ENCODE data around the gene SLCO2A1. TPM values are rescaled to one million over a fixed set of nuclear protein-coding genes. Genes with fewer than 3 reads are reported as not detected.
A peak's percentile ranks its signal among the peaks of the same experiment; 100 is the strongest.

SLCO2A1 gene
- total and polyA plus RNA-seq, 2 of the 4 experiments (the other 2 are of a cell fraction): under 0.01 to 1.5 TPM

GRCh38 chr3:133940536-133940935, 89.2 kb downstream of the SLCO2A1 start:
- DNase-seq (no peak), ATAC-seq (ENCODE audit: low read depth) (no peak)
- WGBS, 2 experiments (ENCODE audit: extremely low coverage in 2 of 2, insufficient read length in 1 of 2): 100% methylated on average over 3 of the region's 10 CpGs; no CpG with 5 or more reads in 1 of the 2 experiments
- Histone ChIP-seq H3K56ac (ENCODE audit: extremely low read depth, insufficient read depth, low read length) (no peak overlapping the region), H3K27ac (ENCODE audit: insufficient read depth, low read length) (no peak overlapping the region), H3K27me3 (ENCODE audit: control insufficient read depth, insufficient read depth, low read length) (no peaks in the 10 kb centered on the region), H3K23ac (ENCODE audit: low read depth, low read length) (no peak overlapping the region), H4K5ac (ENCODE audit: low read depth, low read length) (no peak overlapping the region), H2BK5ac (ENCODE audit: low read depth, low read length, poor library complexity, severe bottlenecking) (no peak overlapping the region), H2BK15ac (ENCODE audit: low read depth, low read length) (no peak overlapping the region), H2BK20ac (ENCODE audit: low read depth, low read length) (peak overlapping the region; percentile 33; the same call in 1 of the 2 replicates), H4K20me1 (ENCODE audit: insufficient read depth, low read length) (peaks cover 10% of the 10 kb centered on the region), H3K9ac (ENCODE audit: low read depth, low read length) (no peak overlapping the region), H4K8ac (ENCODE audit: low read depth in 2 of 2, low read length in 2 of 2) (no peak overlapping the region), H3K9me3 (ENCODE audit: control insufficient read depth, insufficient read depth, low read length) (no peaks in the 10 kb centered on the region), H3K36me3 (ENCODE audit: control insufficient read depth, insufficient read depth, low read length) (no peaks in the 10 kb centered on the region), H2AK5ac (ENCODE audit: low read depth, low read length) (no peak overlapping the region), H2BK120ac (ENCODE audit: low read depth, low read length) (no peak overlapping the region), H3K4ac (ENCODE audit: low read depth, low read length) (no peak overlapping the region), H4K91ac (ENCODE audit: insufficient read depth, low read depth, low read length) (no peak overlapping the region), H2AK9ac (replicated peaks; ENCODE audit: low read depth, low read length, poor library complexity) (no peak overlapping the region), H3K14ac (replicated peaks; ENCODE audit: low read depth, low read length) (no peak overlapping the region), H3K4me2 (ENCODE audit: low read depth, low read length) (no peak overlapping the region), H3K9me1 (ENCODE audit: insufficient read depth, low read length) (peaks cover 24% of the 10 kb centered on the region), H3K79me1 (ENCODE audit: low read depth in 1 of 2, low read length in 2 of 2) (no peaks in the 10 kb centered on the region; a peak in 1 of 4 replicates), H3K4me1 (ENCODE audit: control insufficient read depth, insufficient read depth, low read length) (peaks cover 22% of the 10 kb centered on the region), H2AFZ (replicated peaks; ENCODE audit: low read length, poor library complexity) (no peak overlapping the region), H3K4me3 (ENCODE audit: insufficient read depth, low read depth, low read length) (no peak overlapping the region), H3K18ac (ENCODE audit: low read depth, low read length) (no peak overlapping the region)
- POLR2A ChIA-PET (ENCODE audit: unreplicated experiment): no interaction called here
- dilution Hi-C loops (cut with HindIII; ENCODE audit: low sequenced_read_pairs, unreplicated experiment): no loop called here
- intact Hi-C loops (cut with micrococcal nuclease): no loop called here
- CTCF ChIA-PET: no interaction called here
- in situ Hi-C loops (cut with MboI; ENCODE audit: low sequenced_read_pairs): loop anchor here (25.0 kb wide), 1 partner anchor 1203 kb away; no protein-coding TSS in a partner anchor
- BruUV-seq (replicated peaks): no TSS peak
- TF ChIP-seq MXI1 (IDR thresholded peaks at IDR 0.05; ENCODE audit: borderline replicate concordance, low read depth, low read length): no peak
- no peak for TF ChIP-seq RAD21 (IDR thresholded peaks at IDR 0.05; ENCODE audit: low read length)
- TF ChIP-seq NFE2L2 (IDR thresholded peaks at IDR 0.05; ENCODE audit: low read depth, low read length): no peak
- no peak for TF ChIP-seq POLR2A (IDR thresholded peaks at IDR 0.05; ENCODE audit: low read depth, low read length)
- no peak for TF ChIP-seq CEBPB (IDR thresholded peaks at IDR 0.05; ENCODE audit: low read depth, low read length)
- TF ChIP-seq, protein P1, sequence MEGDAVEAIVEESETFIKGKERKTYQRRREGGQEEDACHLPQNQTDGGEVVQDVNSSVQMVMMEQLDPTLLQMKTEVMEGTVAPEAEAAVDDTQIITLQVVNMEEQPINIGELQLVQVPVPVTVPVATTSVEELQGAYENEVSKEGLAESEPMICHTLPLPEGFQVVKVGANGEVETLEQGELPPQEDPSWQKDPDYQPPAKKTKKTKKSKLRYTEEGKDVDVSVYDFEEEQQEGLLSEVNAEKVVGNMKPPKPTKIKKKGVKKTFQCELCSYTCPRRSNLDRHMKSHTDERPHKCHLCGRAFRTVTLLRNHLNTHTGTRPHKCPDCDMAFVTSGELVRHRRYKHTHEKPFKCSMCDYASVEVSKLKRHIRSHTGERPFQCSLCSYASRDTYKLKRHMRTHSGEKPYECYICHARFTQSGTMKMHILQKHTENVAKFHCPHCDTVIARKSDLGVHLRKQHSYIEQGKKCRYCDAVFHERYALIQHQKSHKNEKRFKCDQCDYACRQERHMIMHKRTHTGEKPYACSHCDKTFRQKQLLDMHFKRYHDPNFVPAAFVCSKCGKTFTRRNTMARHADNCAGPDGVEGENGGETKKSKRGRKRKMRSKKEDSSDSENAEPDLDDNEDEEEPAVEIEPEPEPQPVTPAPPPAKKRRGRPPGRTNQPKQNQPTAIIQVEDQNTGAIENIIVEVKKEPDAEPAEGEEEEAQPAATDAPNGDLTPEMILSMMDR (conservative IDR thresholded peaks at IDR 0.05; ENCODE audit: low read depth, low read length): no peak
- TF ChIP-seq FOS (IDR thresholded peaks at IDR 0.05; ENCODE audit: low read depth, low read length): no peak
- no peak for TF ChIP-seq RCOR1 (IDR thresholded peaks at IDR 0.05; ENCODE audit: insufficient replicate concordance, low read length)
- TF ChIP-seq SMC3 (IDR thresholded peaks at IDR 0.05; ENCODE audit: low read depth, low read length): no peak
- no peak for TF ChIP-seq MAFK (IDR thresholded peaks at IDR 0.05; ENCODE audit: low read depth, low read length)
- TF ChIP-seq RFX5 (IDR thresholded peaks at IDR 0.05; ENCODE audit: low read depth, low read length): no peak
- no peak for TF ChIP-seq ELK1 (IDR thresholded peaks at IDR 0.05; ENCODE audit: borderline replicate concordance, low read depth, low read length)
- TF ChIP-seq, protein P2, sequence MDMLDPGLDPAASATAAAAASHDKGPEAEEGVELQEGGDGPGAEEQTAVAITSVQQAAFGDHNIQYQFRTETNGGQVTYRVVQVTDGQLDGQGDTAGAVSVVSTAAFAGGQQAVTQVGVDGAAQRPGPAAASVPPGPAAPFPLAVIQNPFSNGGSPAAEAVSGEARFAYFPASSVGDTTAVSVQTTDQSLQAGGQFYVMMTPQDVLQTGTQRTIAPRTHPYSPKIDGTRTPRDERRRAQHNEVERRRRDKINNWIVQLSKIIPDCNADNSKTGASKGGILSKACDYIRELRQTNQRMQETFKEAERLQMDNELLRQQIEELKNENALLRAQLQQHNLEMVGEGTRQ (IDR thresholded peaks at IDR 0.05; ENCODE audit: low read depth, low read length): no peak
- TF ChIP-seq MAZ (IDR thresholded peaks at IDR 0.05; ENCODE audit: borderline replicate concordance, low read depth, low read length): no peak
- TF ChIP-seq BHLHE40 (IDR thresholded peaks at IDR 0.05; ENCODE audit: low read depth, low read length): no peak
- no peak for TF ChIP-seq CHD1 (IDR thresholded peaks at IDR 0.05; ENCODE audit: low read depth, low read length)
